HG02970 (cell line): Measurements from ENCODE around the gene PROP1.
"Not testable (repeated sequence)": the region's sequence is repeated elsewhere in the genome, so short reads cannot be mapped to it uniquely, and the experiment has no call there.

Experiments
- ATAC-seq: cut with Tn5 transposase; IDR thresholded peaks from one replicate; pipeline ENCODE4 v1.9.1; 2021; ENCODE audit warnings: mild to moderate bottlenecking, moderate library complexity, moderate number of reproducible peaks; ENCODE audit not compliant: unreplicated experiment, low FRiP score

PROP1 gene

DNA sequence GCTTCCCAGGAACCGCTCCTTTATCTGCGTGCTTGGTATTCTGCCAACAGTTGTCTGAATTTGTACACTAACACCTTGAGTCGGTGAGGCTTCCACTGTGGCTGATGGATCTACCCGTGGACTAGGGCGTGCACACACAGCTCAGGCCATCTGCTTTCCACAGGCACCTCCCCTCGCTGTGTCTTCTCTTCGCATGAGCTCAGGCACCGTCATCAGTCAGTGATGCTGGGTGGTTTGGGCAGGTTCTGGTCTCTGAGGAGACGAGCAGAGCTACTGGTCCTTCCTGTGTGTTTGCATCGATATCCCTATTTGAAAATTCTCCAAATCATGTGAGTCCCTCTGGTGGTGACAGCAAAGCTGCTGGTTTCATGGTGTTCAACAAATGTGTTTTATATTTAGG lies 48.1 kb downstream of the PROP1 start:
- ATAC-seq = not testable (repeated sequence)

DNA sequence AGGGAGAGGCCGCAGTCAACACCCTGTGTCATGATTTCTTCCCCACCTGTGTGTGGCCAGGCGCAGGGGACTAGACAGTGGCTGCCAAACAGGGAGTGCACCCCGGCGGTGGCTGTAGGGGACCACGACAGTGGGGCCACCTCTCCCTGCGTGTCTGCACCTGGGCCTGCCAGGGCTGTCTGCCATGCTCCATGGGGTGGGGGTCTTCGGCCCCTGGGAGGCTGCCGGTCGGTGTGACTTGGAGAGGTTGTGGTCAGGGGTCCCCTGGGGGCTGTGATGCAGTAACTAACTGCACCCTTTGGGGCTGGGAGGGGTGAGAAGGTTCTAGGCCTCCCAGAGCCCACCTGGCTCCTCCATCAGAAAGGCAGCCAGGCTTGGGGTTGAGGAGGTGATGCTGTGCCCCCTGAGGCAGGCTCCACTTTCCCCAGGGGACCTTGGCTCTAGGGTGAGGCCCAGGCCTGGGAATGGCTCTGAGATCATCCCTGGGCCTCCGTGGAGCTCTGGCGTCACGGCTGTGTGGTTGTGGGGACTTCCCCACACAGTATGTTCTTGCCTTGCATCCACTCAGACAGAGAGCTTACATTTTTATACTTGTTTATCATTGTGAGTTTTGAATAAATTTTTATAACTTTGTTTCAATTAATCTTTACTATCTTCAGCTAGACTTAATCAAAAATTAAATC lies 50.3 kb downstream of the PROP1 start:
- not testable (repeated sequence) for ATAC-seq

DNA sequence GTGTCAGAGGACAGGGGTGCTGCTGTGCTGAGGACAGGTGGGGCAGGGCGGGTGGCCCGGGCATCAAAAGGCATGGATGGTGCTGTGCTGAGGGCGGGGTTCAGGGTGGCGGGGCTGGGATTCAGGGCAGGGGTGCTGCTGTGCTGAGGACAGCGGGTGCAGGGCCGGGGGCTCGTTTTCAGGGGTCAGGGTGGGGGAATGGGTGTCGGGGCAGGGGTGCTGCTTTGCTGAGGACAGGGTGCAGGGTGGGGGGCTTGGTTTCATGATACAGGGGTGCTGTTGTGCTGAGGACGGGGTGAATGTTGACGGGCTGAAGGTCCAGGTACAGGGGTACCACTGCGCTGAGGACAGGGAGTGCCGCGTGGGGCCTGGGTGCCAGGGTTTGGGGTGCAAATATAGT lies 50.9 kb downstream of the PROP1 start:
- ATAC-seq = not testable (repeated sequence)

DNA sequence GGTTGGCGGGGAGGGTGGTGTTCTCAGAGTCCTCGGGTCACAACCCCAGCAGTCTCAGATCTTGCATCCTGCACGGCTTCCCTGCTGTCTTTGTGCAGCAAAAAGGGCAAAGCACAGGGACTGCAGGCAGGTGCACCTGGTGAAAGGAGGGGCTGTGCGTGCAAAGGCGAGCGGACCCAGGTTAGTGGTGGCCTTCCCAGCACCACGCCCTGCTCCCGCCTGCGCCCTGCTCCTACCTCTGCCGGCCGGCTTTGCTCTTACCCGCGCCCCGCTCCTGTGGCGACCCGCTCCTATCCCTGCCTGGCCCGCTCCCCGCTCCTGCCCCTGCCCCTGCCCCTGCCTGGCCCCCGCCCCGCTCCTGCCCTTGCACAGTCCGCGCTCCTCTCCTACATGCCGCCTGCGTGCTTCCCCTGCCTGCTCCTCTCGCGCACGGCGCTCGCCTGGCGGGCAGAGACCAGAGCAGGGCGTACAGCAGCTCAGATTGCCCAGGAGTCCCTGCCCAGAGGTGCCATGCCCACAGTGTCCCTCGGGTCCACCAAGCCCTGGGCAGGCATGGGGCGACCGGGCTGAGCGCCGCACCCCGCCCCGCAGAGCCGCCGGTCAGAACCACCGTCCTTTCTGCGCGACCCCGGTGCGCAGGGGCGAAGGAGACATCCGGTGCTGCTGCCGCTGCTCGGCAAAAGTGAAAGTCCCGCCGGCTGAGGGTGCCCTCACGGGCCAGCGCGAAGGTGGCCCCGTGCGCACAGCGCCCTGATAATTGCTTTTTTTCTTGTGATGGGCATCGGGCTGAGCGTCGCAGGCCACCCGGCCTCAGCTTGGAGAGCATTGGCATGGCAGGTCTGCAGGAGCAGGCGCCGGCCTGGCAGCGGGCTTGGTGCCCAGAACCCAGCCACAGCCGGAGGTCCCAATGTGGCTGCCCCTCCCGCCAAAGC lies 52.0 kb downstream of the PROP1 start:
- ATAC-seq = not testable (repeated sequence)

DNA sequence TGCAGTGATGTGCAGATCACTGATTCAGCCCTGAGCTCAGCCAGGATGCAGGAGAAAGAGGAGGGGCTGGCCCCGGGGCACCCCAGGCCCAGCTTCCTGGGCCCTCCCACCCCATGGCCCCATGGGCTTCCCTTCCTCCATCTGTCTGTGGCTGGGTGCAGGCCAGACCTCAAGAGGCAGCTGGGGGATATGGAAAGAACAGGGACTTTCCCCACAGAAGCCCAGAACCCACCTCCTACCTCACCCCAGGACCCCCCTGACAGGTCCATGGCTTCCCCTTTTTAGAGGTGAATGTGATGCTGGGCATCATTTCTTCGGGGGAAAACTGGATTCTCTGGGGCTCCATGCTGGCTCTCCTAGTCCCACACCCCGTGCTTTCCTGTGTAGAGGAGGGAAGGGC lies 53.1 kb downstream of the PROP1 start:
- not testable (repeated sequence) for ATAC-seq
